Measurements from ENCODE around the gene MEGF8.

Gene MEGF8

GRCh38 chr19:42368765-42369164 is 43.3 kb downstream of the MEGF8 start:
- TF ChIP-seq CTCF (IDR thresholded peaks at IDR 0.05; ENCODE audit: extremely low read depth, insufficient read depth, missing control alignments): no peak
- DNase-seq (ENCODE audit: low spot score): no peak
- in situ Hi-C loops (cut with MboI; ENCODE audit: low pct_unique_long_range_greater_than_20kb, low sequenced_read_pairs, unreplicated experiment): no loop called here

GRCh38 chr19:42369433-42370067 is 44.1 kb downstream of the MEGF8 start:
- TF ChIP-seq CTCF (IDR thresholded peaks at IDR 0.05; ENCODE audit: extremely low read depth, insufficient read depth, missing control alignments): no peak
- in situ Hi-C loops (cut with MboI; ENCODE audit: low pct_unique_long_range_greater_than_20kb, low sequenced_read_pairs, unreplicated experiment): no loop called here
- no peak for DNase-seq (ENCODE audit: low spot score)

GRCh38 chr19:42370068-42370520 is 44.7 kb downstream of the MEGF8 start:
- no peak for TF ChIP-seq CTCF (IDR thresholded peaks at IDR 0.05; ENCODE audit: extremely low read depth, insufficient read depth, missing control alignments)
- DNase-seq (ENCODE audit: low spot score): no peak
- in situ Hi-C loops (cut with MboI; ENCODE audit: low pct_unique_long_range_greater_than_20kb, low sequenced_read_pairs, unreplicated experiment): no loop called here

GRCh38 chr19:42370626-42371175 is 45.3 kb downstream of the MEGF8 start:
- no peak for TF ChIP-seq CTCF (IDR thresholded peaks at IDR 0.05; ENCODE audit: extremely low read depth, insufficient read depth, missing control alignments)
- in situ Hi-C loops (cut with MboI; ENCODE audit: low pct_unique_long_range_greater_than_20kb, low sequenced_read_pairs, unreplicated experiment): no loop called here
- no peak for DNase-seq (ENCODE audit: low spot score)

GRCh38 chr19:42374826-42375376 is 49.5 kb downstream of the MEGF8 start:
- no peak for TF ChIP-seq CTCF (IDR thresholded peaks at IDR 0.05; ENCODE audit: extremely low read depth, insufficient read depth, missing control alignments)
- DNase-seq (ENCODE audit: low spot score): no peak
- in situ Hi-C loops (cut with MboI; ENCODE audit: low pct_unique_long_range_greater_than_20kb, low sequenced_read_pairs, unreplicated experiment): no loop called here

- no peak for TF ChIP-seq CTCF (IDR thresholded peaks at IDR 0.05; ENCODE audit: extremely low read depth, insufficient read depth, missing control alignments)
- in situ Hi-C loops (cut with MboI; ENCODE audit: low pct_unique_long_range_greater_than_20kb, low sequenced_read_pairs, unreplicated experiment): no loop called here
- DNase-seq (ENCODE audit: low spot score): no peak
Observed at GRCh38 chr19:42375415-42376176, 50.2 kb downstream of the MEGF8 start.
